ENCODE results near the gene HS6ST2. TPM values are rescaled to one million over a fixed set of nuclear protein-coding genes. Genes with fewer than 3 reads are reported as not detected.

The HS6ST2 gene
- total and polyA plus RNA-seq, 2 donors from 2014 or later, result 2.0 to 11.9 TPM

DNA sequence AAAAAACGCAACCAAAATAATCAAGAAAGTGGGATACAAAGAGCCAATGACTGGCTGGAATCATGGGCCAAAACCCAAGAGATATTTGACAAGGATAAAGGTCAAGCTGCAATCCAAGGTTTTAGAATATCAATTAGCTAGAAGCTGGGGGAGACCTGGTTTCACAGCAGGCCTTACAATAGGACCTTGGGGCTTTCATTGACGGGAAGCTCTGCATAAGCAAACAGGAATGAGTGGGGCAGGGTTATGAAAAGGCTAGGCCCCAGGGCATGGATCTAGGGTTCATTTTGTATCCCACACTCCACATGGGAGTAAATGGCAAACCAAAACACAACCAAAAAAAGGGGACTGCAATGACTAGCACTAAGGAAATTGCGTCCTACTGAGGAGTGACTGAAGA, 215.3 kb downstream of the HS6ST2 start:
- Histone ChIP-seq H3K36me3 (ENCODE audit: control insufficient read depth in 2 of 3, insufficient read depth in 3 of 3, low read length in 3 of 3) (no peaks in the 10 kb centered on the region), H3K9ac (ENCODE audit: low read length in 3 of 3) (no peak overlapping the region), H3K9me3 (ENCODE audit: control insufficient read depth in 2 of 3, insufficient read depth in 1 of 3, low read length in 3 of 3) (no peaks in the 10 kb centered on the region), H3K27me3 (ENCODE audit: control insufficient read depth, insufficient read depth, low read length) (peaks cover 3% of the 10 kb centered on the region), H3K27ac (ENCODE audit: low read depth in 2 of 2, low read length in 2 of 2) (no peak overlapping the region), H3K4me1 (ENCODE audit: control insufficient read depth in 2 of 3, insufficient read depth in 2 of 3, low read depth in 1 of 3, low read length in 3 of 3) (no peaks in the 10 kb centered on the region), H3K4me3 (ENCODE audit: low read length in 3 of 3) (no peak overlapping the region)
- FAIRE-seq (no peak), DNase-seq (no peak)
- intact Hi-C loops (cut with DNase I), result no loop called here
- TF ChIP-seq, protein P1, sequence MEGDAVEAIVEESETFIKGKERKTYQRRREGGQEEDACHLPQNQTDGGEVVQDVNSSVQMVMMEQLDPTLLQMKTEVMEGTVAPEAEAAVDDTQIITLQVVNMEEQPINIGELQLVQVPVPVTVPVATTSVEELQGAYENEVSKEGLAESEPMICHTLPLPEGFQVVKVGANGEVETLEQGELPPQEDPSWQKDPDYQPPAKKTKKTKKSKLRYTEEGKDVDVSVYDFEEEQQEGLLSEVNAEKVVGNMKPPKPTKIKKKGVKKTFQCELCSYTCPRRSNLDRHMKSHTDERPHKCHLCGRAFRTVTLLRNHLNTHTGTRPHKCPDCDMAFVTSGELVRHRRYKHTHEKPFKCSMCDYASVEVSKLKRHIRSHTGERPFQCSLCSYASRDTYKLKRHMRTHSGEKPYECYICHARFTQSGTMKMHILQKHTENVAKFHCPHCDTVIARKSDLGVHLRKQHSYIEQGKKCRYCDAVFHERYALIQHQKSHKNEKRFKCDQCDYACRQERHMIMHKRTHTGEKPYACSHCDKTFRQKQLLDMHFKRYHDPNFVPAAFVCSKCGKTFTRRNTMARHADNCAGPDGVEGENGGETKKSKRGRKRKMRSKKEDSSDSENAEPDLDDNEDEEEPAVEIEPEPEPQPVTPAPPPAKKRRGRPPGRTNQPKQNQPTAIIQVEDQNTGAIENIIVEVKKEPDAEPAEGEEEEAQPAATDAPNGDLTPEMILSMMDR (IDR thresholded peaks at IDR 0.05; ENCODE audit: borderline replicate concordance, extremely low read depth, insufficient read depth), result no peak

DNA sequence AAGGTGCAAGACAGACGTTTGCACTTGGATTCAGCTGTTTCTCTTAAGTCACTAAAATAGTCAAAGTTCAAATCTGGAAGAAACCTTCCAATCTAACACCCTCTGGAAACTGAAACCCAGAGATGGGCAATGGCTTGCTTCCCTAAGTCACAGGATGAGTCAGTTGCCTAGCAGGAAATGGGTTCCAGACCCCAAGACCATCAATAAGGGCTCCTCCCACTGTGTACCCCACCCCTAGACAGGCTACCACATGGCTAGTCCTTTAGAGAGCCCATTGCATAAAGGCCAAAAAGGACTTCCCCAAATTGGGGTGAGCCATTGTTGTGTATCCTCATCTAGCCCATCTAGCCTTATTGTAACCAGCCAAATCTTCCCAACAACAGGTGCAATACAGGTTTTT, 216.2 kb downstream of the HS6ST2 start:
- no peak overlapping the region for H3K9ac ChIP-seq (ENCODE audit: low read length in 3 of 3)
- no peaks in the 10 kb centered on the region for H3K4me1 ChIP-seq (ENCODE audit: control insufficient read depth in 2 of 3, insufficient read depth in 2 of 3, low read depth in 1 of 3, low read length in 3 of 3)
- DNase-seq (no peak), FAIRE-seq (no peak)
- TF ChIP-seq, protein P1 (IDR thresholded peaks at IDR 0.05; ENCODE audit: borderline replicate concordance, extremely low read depth, insufficient read depth), result no peak
- no peak overlapping the region for H3K27ac ChIP-seq (ENCODE audit: low read depth in 2 of 2, low read length in 2 of 2)
- no peak overlapping the region for H3K4me3 ChIP-seq (ENCODE audit: low read length in 3 of 3)
- H3K36me3 ChIP-seq (ENCODE audit: control insufficient read depth in 2 of 3, insufficient read depth in 3 of 3, low read length in 3 of 3), result no peaks in the 10 kb centered on the region
- intact Hi-C loops (cut with DNase I), result no loop called here
- H3K27me3 ChIP-seq (ENCODE audit: control insufficient read depth, insufficient read depth, low read length), result peaks cover 6% of the 10 kb centered on the region
- no peaks in the 10 kb centered on the region for H3K9me3 ChIP-seq (ENCODE audit: control insufficient read depth in 2 of 3, insufficient read depth in 1 of 3, low read length in 3 of 3)

GRCh38 chrX:132741689-132742088, 216.7 kb downstream of the HS6ST2 start:
- Histone ChIP-seq H3K4me3 (ENCODE audit: low read length in 3 of 3) (no peak overlapping the region), H3K27ac (ENCODE audit: low read depth in 2 of 2, low read length in 2 of 2) (no peak overlapping the region), H3K9me3 (ENCODE audit: control insufficient read depth in 2 of 3, insufficient read depth in 1 of 3, low read length in 3 of 3) (no peaks in the 10 kb centered on the region), H3K36me3 (ENCODE audit: control insufficient read depth in 2 of 3, insufficient read depth in 3 of 3, low read length in 3 of 3) (no peaks in the 10 kb centered on the region), H3K9ac (ENCODE audit: low read length in 3 of 3) (no peak overlapping the region), H3K4me1 (ENCODE audit: control insufficient read depth in 2 of 3, insufficient read depth in 2 of 3, low read depth in 1 of 3, low read length in 3 of 3) (no peaks in the 10 kb centered on the region), H3K27me3 (ENCODE audit: control insufficient read depth, insufficient read depth, low read length) (peaks cover 6% of the 10 kb centered on the region)
- FAIRE-seq, result no peak
- DNase-seq, result no peak
- intact Hi-C loops (cut with DNase I), result no loop called here
- TF ChIP-seq, protein P1 (IDR thresholded peaks at IDR 0.05; ENCODE audit: borderline replicate concordance, extremely low read depth, insufficient read depth), result no peak
